Thyroid gland (tissue), 4 donors: ENCODE data around the gene KRT74. TPM values are rescaled to one million over a fixed set of nuclear protein-coding genes. Genes with fewer than 3 reads are reported as not detected.

Experiments used
- DNase-seq, 2 donors: peaks; one replicate each; pipeline ENCODE4 v3.0.0-alpha.2; 2019
- H3K27ac ChIP-seq, 3 donors: fragments of 200-600 bp; sonication (generic); 1 replicate in 2 of 3; 2 replicates in 1 of 3; pipeline ENCODE4 v1.5.1; 2016 to 2019; ENCODE audit warnings: mild to moderate bottlenecking in 1 of 3, moderate library complexity in 1 of 3
- H3K27me3 ChIP-seq: fragments of 200-600 bp; sonication (generic); one replicate; pipeline ENCODE4 v1.5.1; 2019
- H3K36me3 ChIP-seq, 2 donors: fragments of 200-600 bp; sonication (generic); one replicate each; pipeline ENCODE4 v1.5.1; 2016 to 2019
- H3K4me1 ChIP-seq, 2 donors: fragments of 200-600 bp; sonication (generic); one replicate each; pipeline ENCODE4 v1.5.1; 2017 to 2019
- H3K4me3 ChIP-seq, 3 donors: fragments of 200-600 bp; sonication (generic); replicated peaks in 1 of 3; 1 replicate in 2 of 3; 2 replicates in 1 of 3; pipeline ENCODE4 v1.5.1; 2016; ENCODE audit warnings: mild to moderate bottlenecking in 1 of 3
- H3K9me3 ChIP-seq: fragments of 200-600 bp; sonication (generic); one replicate; pipeline ENCODE4 v1.5.1; 2017
- CTCF ChIP-seq, 6 experiments: fragments of 200-600 bp in 3 of 6; fragments of 450-650 bp in 3 of 6; sonication (generic) in 3 of 6; IDR thresholded peaks; one replicate each; pipeline ENCODE4 v1.5.1; 2016 to 2019; ENCODE audit warnings: antibody characterized with exemption in 6 of 6, mild to moderate bottlenecking in 2 of 6, inconsistent platforms in 1 of 6, moderate library complexity in 1 of 6
- POLR2A ChIP-seq, 2 donors: fragments of 450-650 bp; IDR thresholded peaks; one replicate each; pipeline ENCODE4 v1.6.1; 2017; ENCODE audit warnings: antibody characterized with exemption in 2 of 2, mild to moderate bottlenecking in 2 of 2, moderate library complexity in 1 of 2
- WGBS, 2 donors: methylation state at CpG; one replicate each; pipeline ENCODE4 v1.1.5; 2017; 5-methylcytosine and 5-hydroxymethylcytosine counted together
- intact Hi-C: fragments of 100-400 bp; cut with DNase I; formaldehyde crosslinking; loops from one replicate; pipeline ENCODE4 v1.15.1; 2023
- total RNA-seq, 4 donors: library from RNA; depleted of rRNA; stranded (reverse); fragments of >200 nt; gene quantifications; one replicate each; pipeline ENCODE4 v1.2.3, GENCODE V29; 2016

The KRT74 gene
- total RNA-seq, 4 donors from 2014 or later = not detected

GRCh38 chr12:52608161-52608560 lies 34.5 kb upstream of the KRT74 start:
- DNase-seq = no peak
- Histone ChIP-seq H3K4me1 (no peaks in the 10 kb centered on the region), H3K27me3 (no peaks in the 10 kb centered on the region), H3K4me3 (no peak overlapping the region), H3K36me3 (no peaks in the 10 kb centered on the region), H3K27ac (no peak overlapping the region), H3K9me3 (no peaks in the 10 kb centered on the region)
- WGBS, 2 donors = 75 to 87% methylated on average over 5 to 6 of the region's 6 CpGs
- TF ChIP-seq POLR2A (IDR thresholded peaks at IDR 0.05) (no peak), CTCF (IDR thresholded peaks at IDR 0.05) (no peak)
- intact Hi-C loops = no loop called here

GRCh38 chr12:52607314-52607713 lies 33.7 kb upstream of the KRT74 start:
- H3K27ac ChIP-seq = no peak overlapping the region
- intact Hi-C loops = no loop called here
- no peaks in the 10 kb centered on the region for H3K9me3 ChIP-seq
- TF ChIP-seq CTCF (IDR thresholded peaks at IDR 0.05) (no peak), POLR2A (IDR thresholded peaks at IDR 0.05) (no peak)
- DNase-seq = no peak
- WGBS, 2 donors = 60 to 63% methylated on average over 1 of the region's 1 CpG
- H3K27me3 ChIP-seq = no peaks in the 10 kb centered on the region
- H3K4me3 ChIP-seq = no peak overlapping the region
- no peaks in the 10 kb centered on the region for H3K4me1 ChIP-seq
- no peaks in the 10 kb centered on the region for H3K36me3 ChIP-seq

GRCh38 chr12:52606581-52607218 lies 33.1 kb upstream of the KRT74 start:
- intact Hi-C loops = no loop called here
- Histone ChIP-seq H3K4me3 (no peak overlapping the region), H3K27ac (no peak overlapping the region), H3K4me1 (no peaks in the 10 kb centered on the region), H3K27me3 (peaks cover 3% of the 10 kb centered on the region), H3K36me3 (no peaks in the 10 kb centered on the region), H3K9me3 (no peaks in the 10 kb centered on the region)
- no peak for TF ChIP-seq CTCF (IDR thresholded peaks at IDR 0.05)
- TF ChIP-seq POLR2A (IDR thresholded peaks at IDR 0.05) = no peak
- no peak for DNase-seq
- 88 to 94% methylated on average over 7 of the region's 7 CpGs for WGBS, 2 donors

- H3K36me3 ChIP-seq = no peaks in the 10 kb centered on the region
- intact Hi-C loops = no loop called here
- H3K4me1 ChIP-seq = no peaks in the 10 kb centered on the region
- peaks cover 5% of the 10 kb centered on the region for H3K27me3 ChIP-seq
- WGBS, 2 donors = 56 to 58% methylated on average over 3 of the region's 3 CpGs
- no peak overlapping the region for H3K27ac ChIP-seq
- H3K9me3 ChIP-seq = no peaks in the 10 kb centered on the region
- TF ChIP-seq POLR2A (IDR thresholded peaks at IDR 0.05) = no peak
- TF ChIP-seq CTCF (IDR thresholded peaks at IDR 0.05) = no peak
- DNase-seq = no peak
- no peak overlapping the region for H3K4me3 ChIP-seq
Observed at GRCh38 chr12:52606096-52606495, 32.5 kb upstream of the KRT74 start.

- Histone ChIP-seq H3K27ac (no peak overlapping the region), H3K4me1 (no peaks in the 10 kb centered on the region), H3K4me3 (no peak overlapping the region), H3K27me3 (peaks cover 5% of the 10 kb centered on the region), H3K36me3 (no peaks in the 10 kb centered on the region), H3K9me3 (no peaks in the 10 kb centered on the region)
- 85 to 88% methylated on average over 1 of the region's 1 CpG for WGBS, 2 donors
- TF ChIP-seq POLR2A (IDR thresholded peaks at IDR 0.05) (no peak), CTCF (IDR thresholded peaks at IDR 0.05) (no peak)
- no peak for DNase-seq
- intact Hi-C loops = no loop called here
Observed at GRCh38 chr12:52605542-52605941, 31.9 kb upstream of the KRT74 start.
